Measurements from ENCODE around the gene SLC2A9.
"Not testable (repeated sequence)": the region's sequence is repeated elsewhere in the genome, so short reads cannot be mapped to it uniquely, and the experiment has no call there.

Gene SLC2A9

DNA sequence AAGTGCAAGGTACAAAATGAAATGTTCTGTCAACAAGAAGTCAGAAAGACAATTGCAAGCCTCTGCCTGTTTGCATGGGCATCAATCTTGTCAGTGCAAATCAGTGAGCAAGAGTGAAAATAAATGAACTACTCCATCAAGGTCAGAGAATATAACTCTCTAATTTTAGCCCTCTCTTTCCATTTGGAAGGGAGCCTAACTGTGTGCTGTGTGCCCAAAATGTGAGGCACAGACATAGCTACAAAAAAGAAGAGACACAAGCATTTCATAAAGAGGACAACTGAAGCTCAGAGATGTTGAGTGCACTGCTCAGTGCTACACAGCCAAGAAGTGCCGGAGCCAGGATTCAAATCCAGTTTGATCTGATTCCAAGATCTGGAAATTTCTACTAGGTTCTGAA is 114.3 kb downstream of the SLC2A9 start:
- FAIRE-seq (no peak), DNase-seq (ENCODE audit: insufficient read length, low spot score) (no peak)
- TF ChIP-seq, protein P1, sequence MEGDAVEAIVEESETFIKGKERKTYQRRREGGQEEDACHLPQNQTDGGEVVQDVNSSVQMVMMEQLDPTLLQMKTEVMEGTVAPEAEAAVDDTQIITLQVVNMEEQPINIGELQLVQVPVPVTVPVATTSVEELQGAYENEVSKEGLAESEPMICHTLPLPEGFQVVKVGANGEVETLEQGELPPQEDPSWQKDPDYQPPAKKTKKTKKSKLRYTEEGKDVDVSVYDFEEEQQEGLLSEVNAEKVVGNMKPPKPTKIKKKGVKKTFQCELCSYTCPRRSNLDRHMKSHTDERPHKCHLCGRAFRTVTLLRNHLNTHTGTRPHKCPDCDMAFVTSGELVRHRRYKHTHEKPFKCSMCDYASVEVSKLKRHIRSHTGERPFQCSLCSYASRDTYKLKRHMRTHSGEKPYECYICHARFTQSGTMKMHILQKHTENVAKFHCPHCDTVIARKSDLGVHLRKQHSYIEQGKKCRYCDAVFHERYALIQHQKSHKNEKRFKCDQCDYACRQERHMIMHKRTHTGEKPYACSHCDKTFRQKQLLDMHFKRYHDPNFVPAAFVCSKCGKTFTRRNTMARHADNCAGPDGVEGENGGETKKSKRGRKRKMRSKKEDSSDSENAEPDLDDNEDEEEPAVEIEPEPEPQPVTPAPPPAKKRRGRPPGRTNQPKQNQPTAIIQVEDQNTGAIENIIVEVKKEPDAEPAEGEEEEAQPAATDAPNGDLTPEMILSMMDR (IDR thresholded peaks at IDR 0.05; ENCODE audit: insufficient read depth, missing control alignments): no peak

DNA sequence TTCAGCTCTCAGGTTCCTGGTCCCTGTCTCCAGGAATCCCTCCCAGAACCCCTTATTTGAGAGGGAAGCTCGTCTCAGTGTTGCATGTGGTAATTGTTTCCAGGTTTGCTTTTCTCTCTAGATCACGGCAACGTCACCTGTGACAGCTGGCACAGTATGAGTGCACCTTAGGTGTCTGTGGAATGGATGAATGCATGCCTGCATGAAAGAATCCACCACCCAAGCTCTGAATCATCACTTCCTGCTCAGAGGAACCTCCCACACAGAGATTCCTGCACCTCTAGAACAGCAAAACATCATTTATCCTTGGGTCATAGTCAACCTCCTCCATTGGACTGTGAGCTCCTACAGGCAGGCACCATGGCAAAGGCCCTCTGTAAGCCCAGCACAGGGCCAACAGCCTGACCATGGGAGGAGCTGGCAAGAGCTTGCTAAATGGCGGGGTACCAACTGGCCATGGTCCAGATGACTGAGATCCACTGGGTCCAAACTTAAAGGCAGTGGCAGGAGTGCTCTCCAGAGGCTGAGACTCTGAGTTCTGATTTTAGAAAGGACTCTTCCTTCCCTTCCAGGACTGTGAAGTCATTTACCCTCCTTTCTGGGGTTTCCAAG is 116.2 kb downstream of the SLC2A9 start:
- no peak for FAIRE-seq
- no peak for DNase-seq (ENCODE audit: insufficient read length, low spot score)
- TF ChIP-seq, protein P1 (IDR thresholded peaks at IDR 0.05; ENCODE audit: insufficient read depth, missing control alignments): no peak

DNA sequence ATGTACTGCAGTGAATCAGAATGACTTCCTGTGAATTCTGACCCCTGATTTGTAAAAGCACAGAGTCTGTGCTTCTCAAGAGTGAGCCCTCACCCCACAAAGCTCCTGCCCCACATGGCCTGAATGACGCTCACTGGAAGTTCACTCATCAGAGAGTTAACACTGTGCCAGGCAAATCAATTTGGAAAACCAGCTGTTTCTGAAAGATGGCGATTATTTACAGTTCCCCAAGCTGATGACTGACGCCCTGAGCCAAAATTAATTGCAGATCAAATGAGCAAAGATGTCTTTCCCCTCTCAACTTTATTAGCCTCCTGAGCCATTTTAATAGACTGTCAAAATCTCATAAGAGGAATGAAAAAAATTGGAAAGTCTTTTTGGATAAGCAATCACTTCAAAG is 118.0 kb downstream of the SLC2A9 start:
- no peak for FAIRE-seq

DNA sequence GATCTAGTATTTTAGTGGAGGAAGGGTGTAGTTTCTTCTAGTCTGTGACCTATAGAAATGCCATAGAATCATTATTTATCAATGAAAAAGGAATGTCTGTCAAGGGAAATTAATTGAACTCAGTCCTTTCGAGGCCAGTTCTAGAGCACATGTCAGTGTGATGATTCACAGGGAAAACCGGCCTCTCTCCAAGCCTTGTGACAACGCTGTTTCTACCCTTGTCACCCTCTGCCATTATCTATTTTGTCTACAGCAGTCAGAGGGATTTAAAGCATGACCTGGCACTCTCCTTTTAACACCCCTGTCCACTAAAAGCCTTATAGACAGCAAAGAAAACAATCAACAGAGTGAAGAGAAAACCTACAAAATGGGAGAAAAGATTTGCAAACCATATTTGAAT is 120.0 kb downstream of the SLC2A9 start:
- DNase-seq (ENCODE audit: insufficient read length, low spot score) (no peak), FAIRE-seq (no peak)

More for the DNA sequence above, 118.0 kb downstream of the SLC2A9 start:
- TF ChIP-seq, protein P1 (IDR thresholded peaks at IDR 0.05; ENCODE audit: insufficient read depth, missing control alignments): no peak
- DNase-seq (ENCODE audit: insufficient read length, low spot score): no peak

DNA sequence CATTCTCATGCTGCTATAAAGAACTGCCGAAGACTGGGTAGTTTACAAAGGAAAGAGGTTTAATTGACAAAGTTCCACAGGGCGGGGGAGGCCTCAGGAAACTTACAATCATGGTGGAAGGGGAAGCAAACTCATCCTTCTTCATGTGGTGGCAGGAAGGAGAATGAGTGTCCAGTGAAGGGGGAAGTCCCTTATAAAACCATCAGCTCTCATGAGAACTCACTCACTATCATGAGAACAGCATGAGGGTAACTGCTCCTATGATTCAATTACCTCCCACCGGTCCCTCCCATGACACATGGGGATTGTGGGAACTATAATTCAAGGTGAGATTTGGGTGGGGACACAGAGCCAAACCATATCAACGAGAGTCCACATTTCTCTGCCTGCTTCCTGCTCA is 120.7 kb downstream of the SLC2A9 start:
- not testable (repeated sequence) for FAIRE-seq

More for the DNA sequence above, 120.0 kb downstream of the SLC2A9 start:
- TF ChIP-seq, protein P1 (IDR thresholded peaks at IDR 0.05; ENCODE audit: insufficient read depth, missing control alignments): no peak

DNA sequence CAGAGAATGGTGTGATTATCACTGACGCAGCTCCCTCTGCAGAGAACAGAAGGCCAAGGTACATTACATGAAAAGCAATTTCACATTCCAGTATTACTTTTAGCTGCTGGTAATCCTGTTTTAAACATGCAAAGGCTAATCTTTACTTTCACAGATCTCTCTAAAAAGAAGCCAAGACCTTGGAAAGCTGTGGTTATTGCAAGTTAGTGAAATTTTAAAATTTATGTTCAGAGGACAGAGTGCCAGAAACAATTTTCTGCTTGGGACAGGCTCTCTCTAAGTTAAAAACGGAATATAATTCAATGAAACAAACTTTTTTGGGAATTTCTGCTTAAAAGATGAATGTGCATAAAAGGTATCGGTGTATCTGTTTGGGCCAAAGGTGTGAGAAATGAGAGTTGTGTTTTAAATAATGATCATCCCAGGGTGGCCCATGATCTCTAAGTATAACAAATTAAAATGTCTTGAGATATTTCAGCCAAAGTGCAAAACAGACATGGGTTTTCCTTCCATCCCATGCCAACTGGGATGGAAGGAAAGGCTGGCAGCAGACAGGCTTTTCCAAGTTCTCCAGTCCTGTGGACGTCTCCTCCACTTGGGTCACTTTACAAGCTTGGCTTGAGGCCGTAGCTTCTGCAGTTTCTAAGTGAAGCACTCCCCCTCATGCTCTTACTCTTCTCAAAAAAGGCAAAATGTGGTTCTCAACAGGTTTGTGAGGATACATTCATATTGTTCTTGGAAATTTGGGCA is 121.8 kb downstream of the SLC2A9 start:
- no peak for DNase-seq (ENCODE audit: insufficient read length, low spot score)
- FAIRE-seq: no peak
- TF ChIP-seq, protein P1 (IDR thresholded peaks at IDR 0.05; ENCODE audit: insufficient read depth, missing control alignments): no peak

More for the DNA sequence above, 120.7 kb downstream of the SLC2A9 start:
- DNase-seq (ENCODE audit: insufficient read length, low spot score): not testable (repeated sequence)

DNA sequence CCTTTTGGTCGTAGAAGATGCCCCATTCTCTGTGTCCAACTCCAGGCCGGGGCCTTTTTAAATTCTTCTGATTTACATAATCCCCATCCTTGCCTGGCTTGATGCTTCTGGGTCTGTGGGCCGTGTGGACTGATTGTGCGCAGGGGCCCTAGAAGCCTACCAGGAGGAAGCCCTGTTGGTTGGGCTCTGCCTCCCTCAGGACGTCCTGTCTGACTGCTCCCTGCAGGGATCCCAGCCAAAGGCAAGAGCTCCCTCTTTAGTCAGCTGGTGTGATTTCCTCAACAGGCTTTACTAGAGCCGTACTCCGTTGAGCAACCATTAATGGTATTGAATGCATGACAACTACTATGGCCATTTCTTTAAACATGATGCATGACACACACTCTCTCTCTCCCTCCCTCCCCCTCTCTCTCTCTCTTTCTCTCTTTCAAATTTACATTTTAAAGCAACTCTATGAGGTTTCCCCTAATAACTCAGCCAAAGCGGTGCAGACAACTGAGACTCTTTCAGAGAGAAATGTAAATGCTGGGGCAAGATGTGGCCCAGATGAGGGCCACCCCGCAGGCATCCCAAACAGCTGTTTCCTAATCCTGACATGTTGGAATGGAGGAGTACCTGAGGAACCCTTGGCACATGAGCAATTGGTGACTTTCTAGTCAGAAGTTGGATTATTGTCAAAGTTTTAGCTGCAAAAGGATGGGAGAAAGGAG is 122.5 kb downstream of the SLC2A9 start:
- FAIRE-seq (no peak), DNase-seq (ENCODE audit: insufficient read length, low spot score) (no peak)

More for the DNA sequence above, 122.5 kb downstream of the SLC2A9 start:
- TF ChIP-seq, protein P1 (IDR thresholded peaks at IDR 0.05; ENCODE audit: insufficient read depth, missing control alignments): peak; percentile 68
